Measurements from ENCODE around the gene DNAH7.

GRCh38 chr2:195909926-195910325, 158.7 kb downstream of the DNAH7 start:
- no peak for TF ChIP-seq ZKSCAN1 (IDR thresholded peaks at IDR 0.05; ENCODE audit: low read depth, low read length)
- TF ChIP-seq ARNT (IDR thresholded peaks at IDR 0.05) = no peak
- TF ChIP-seq RFX5 (IDR thresholded peaks at IDR 0.05; ENCODE audit: low read depth, low read length) = no peak
- no peak for TF ChIP-seq HINFP (tag; conservative IDR thresholded peaks at IDR 0.05; ENCODE audit: low read depth)
- TF ChIP-seq POLR2AphosphoS5 (IDR thresholded peaks at IDR 0.05; ENCODE audit: control insufficient read depth, insufficient read depth, low read depth, low read length) = no peak

All from K562 (cell line).